Lower lobe of right lung (tissue), 2 donors: ENCODE measurements around the gene BEAN1. TPM values are rescaled to one million over a fixed set of nuclear protein-coding genes. Genes with fewer than 3 reads are reported as not detected.

ENCODE experiments used
- ATAC-seq, 2 donors: fragments of 200-7000 bp; cut with Tn5 transposase; one replicate each; pipeline ENCODE4 v1.9.1; 2020 to 2022; ENCODE audit warnings: mild to moderate bottlenecking in 2 of 2, moderate library complexity in 2 of 2
- DNase-seq: peaks from one replicate; pipeline ENCODE4 v3.0.0-alpha.2; 2020
- H3K27ac ChIP-seq: fragments of 200-600 bp; one replicate; pipeline ENCODE4 v1.8.0; 2022
- H3K27me3 ChIP-seq: fragments of 200-600 bp; one replicate; pipeline ENCODE4 v1.8.0; 2022; ENCODE audit warnings: low read depth
- H3K36me3 ChIP-seq: fragments of 200-600 bp; one replicate; pipeline ENCODE4 v1.8.0; 2022; ENCODE audit warnings: mild to moderate bottlenecking
- H3K4me1 ChIP-seq: fragments of 200-600 bp; one replicate; pipeline ENCODE4 v1.8.0; 2022
- H3K4me3 ChIP-seq: fragments of 200-600 bp; one replicate; pipeline ENCODE4 v1.8.0; 2022; ENCODE audit warnings: mild to moderate bottlenecking
- H3K9me3 ChIP-seq: fragments of 200-600 bp; one replicate; pipeline ENCODE4 v1.8.0; 2022
- CTCF ChIP-seq: fragments of 200-600 bp; IDR thresholded peaks from one replicate; pipeline ENCODE4 v1.8.0; 2022; ENCODE audit warnings: antibody characterized with exemption, mild to moderate bottlenecking
- intact Hi-C: fragments of 100-400 bp; cut with DNase I; formaldehyde crosslinking; loops from one replicate; pipeline ENCODE4 v1.11.0; 2022
- total RNA-seq: library from RNA; stranded (reverse); fragmentation: NEBNext Ultra II Directional; extraction: Animal tissue kit (Norgen Biotek cat#: 25700); gene quantifications from one replicate; pipeline ENCODE4 v1.2.1, GENCODE V29; 2021
- donor health status: DM: no; HTN: yes; CAD: no; lungs with severe emphysema.

The BEAN1 gene
- total RNA-seq, 1 donor from 2014 or later: 0.15 TPM

GRCh38 chr16:66502020-66502913, 75.2 kb downstream of the BEAN1 start:
- H3K9me3 ChIP-seq: no peaks in the 10 kb centered on the region
- intact Hi-C loops: no loop called here
- H3K27me3 ChIP-seq: no peaks in the 10 kb centered on the region
- no peaks in the 10 kb centered on the region for H3K36me3 ChIP-seq
- H3K4me3 ChIP-seq: no peak overlapping the region
- ATAC-seq: peak; percentile 83 to 96
- DNase-seq: peak; percentile 74
- H3K27ac ChIP-seq: peak overlapping the region; percentile 36
- no peak for TF ChIP-seq CTCF
- peaks cover 26% of the 10 kb centered on the region for H3K4me1 ChIP-seq

GRCh38 chr16:66503030-66503429, 75.9 kb downstream of the BEAN1 start:
- peaks cover 33% of the 10 kb centered on the region for H3K4me1 ChIP-seq
- ATAC-seq (peak; percentile 32 to 67), DNase-seq (no peak)
- intact Hi-C loops: no loop called here
- H3K4me3 ChIP-seq: no peak overlapping the region
- TF ChIP-seq CTCF: no peak
- no peaks in the 10 kb centered on the region for H3K9me3 ChIP-seq
- H3K36me3 ChIP-seq: no peaks in the 10 kb centered on the region
- peak overlapping the region; percentile 36 for H3K27ac ChIP-seq
- no peaks in the 10 kb centered on the region for H3K27me3 ChIP-seq

GRCh38 chr16:66503612-66504011, 76.5 kb downstream of the BEAN1 start:
- intact Hi-C loops: no loop called here
- H3K9me3 ChIP-seq: no peaks in the 10 kb centered on the region
- no peak overlapping the region for H3K4me3 ChIP-seq
- no peak for DNase-seq
- no peaks in the 10 kb centered on the region for H3K27me3 ChIP-seq
- no peak for TF ChIP-seq CTCF
- no peak for ATAC-seq
- no peak overlapping the region for H3K27ac ChIP-seq
- peaks cover 39% of the 10 kb centered on the region for H3K4me1 ChIP-seq
- no peaks in the 10 kb centered on the region for H3K36me3 ChIP-seq

- Histone ChIP-seq H3K4me3 (no peak overlapping the region), H3K27ac (peak overlapping the region; percentile 37), H3K27me3 (no peaks in the 10 kb centered on the region), H3K36me3 (peaks cover 11% of the 10 kb centered on the region), H3K4me1 (peaks cover 68% of the 10 kb centered on the region), H3K9me3 (no peaks in the 10 kb centered on the region)
- intact Hi-C loops: no loop called here
- no peak for TF ChIP-seq CTCF
- DNase-seq: no peak
- no peak for ATAC-seq
Measured at GRCh38 chr16:66507731-66508239, 80.7 kb downstream of the BEAN1 start.

- Histone ChIP-seq H3K27me3 (no peaks in the 10 kb centered on the region), H3K27ac (peak overlapping the region; percentile 37), H3K4me3 (no peak overlapping the region), H3K9me3 (no peaks in the 10 kb centered on the region), H3K4me1 (peaks cover 68% of the 10 kb centered on the region), H3K36me3 (peaks cover 11% of the 10 kb centered on the region)
- no peak for TF ChIP-seq CTCF
- DNase-seq: no peak
- intact Hi-C loops: no loop called here
- ATAC-seq: peak; percentile 74 to 78
Measured at GRCh38 chr16:66508248-66508913, 81.3 kb downstream of the BEAN1 start.
